ENCODE measurements around the gene JAG1.

DNA sequence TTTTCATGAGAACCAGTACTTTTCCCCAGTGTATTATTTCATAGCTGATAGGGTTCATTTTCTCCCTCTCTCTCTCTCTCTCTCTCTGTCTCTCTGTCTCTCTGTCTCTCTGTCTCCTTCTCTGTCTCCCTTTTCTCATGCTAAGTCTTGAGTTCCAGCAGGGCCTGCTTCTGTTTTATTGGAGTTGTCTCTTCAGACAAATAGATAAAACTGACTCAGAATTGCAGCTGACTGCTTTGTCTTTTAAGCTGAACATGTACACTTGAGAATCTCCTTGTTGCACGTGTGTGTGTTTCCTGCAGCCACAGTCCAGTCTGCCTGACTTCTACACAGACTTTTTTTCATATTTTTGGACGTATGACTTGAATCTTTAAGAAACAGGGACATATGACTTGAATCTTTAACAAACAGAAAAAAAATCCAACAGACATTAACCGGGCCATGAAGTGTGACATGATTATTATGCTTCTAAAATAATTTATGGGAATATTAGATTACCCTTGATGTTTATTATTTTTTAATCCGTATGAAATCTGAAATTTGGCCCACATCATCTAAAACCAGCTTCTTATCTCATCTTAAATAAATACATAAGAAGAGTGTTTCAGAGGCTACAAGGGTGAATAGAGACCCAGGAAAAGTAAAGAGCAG lies 71.5 kb downstream of the JAG1 start:
- TF ChIP-seq CTCF (IDR thresholded peaks at IDR 0.05), result no peak
- TF ChIP-seq POLR2A (IDR thresholded peaks at IDR 0.05; ENCODE audit: low read depth), result no peak
- no peak for TF ChIP-seq EP300 (IDR thresholded peaks at IDR 0.05)
- no peak for TF ChIP-seq POLR2AphosphoS5 (IDR thresholded peaks at IDR 0.05)

Data from esophagus muscularis mucosa (tissue), 4 donors.